Ectodermal cell (in vitro differentiated cells): Measurements from ENCODE around the gene GOLGA5.

ENCODE experiments used
- H3K27ac ChIP-seq: 2 replicates; pipeline ENCODE4 v1.7.0; 2013; ENCODE audit warnings: mild to moderate bottlenecking, low read depth, low read length; ENCODE audit not compliant: insufficient read depth, poor library complexity, severe bottlenecking
- H3K27me3 ChIP-seq: 2 replicates; pipeline ENCODE4 v1.7.0; 2013; ENCODE audit warnings: mild to moderate bottlenecking, low read length; ENCODE audit not compliant: insufficient read depth, control insufficient read depth, poor library complexity, severe bottlenecking
- H3K36me3 ChIP-seq: one replicate; pipeline ENCODE4 v1.7.0; 2013; ENCODE audit warnings: low read length; ENCODE audit not compliant: control insufficient read depth, insufficient read depth
- H3K4me1 ChIP-seq: one replicate; pipeline ENCODE4 v1.7.0; 2013; ENCODE audit warnings: low read length; ENCODE audit not compliant: control insufficient read depth, insufficient read depth
- H3K4me3 ChIP-seq: 2 replicates; pipeline ENCODE4 v1.7.0; 2013; ENCODE audit warnings: low read depth, low read length, control low read depth; ENCODE audit not compliant: insufficient read depth
- H3K9me3 ChIP-seq: 2 replicates; pipeline ENCODE4 v1.7.0; 2013; ENCODE audit warnings: mild to moderate bottlenecking, low read length, moderate library complexity; ENCODE audit not compliant: control insufficient read depth
- WGBS, 2 experiments: methylation state at CpG; one replicate each; pipeline ENCODE4 v1.1.7; 2013; ENCODE audit warnings: missing lambda C conversion rate in 2 of 2; 5-methylcytosine and 5-hydroxymethylcytosine counted together

GOLGA5 gene

GRCh38 chr14:92880351-92880750 is 86.2 kb downstream of the GOLGA5 start:
- H3K4me1 ChIP-seq: no peaks in the 10 kb centered on the region
- no peaks in the 10 kb centered on the region for H3K27me3 ChIP-seq
- no peak overlapping the region for H3K27ac ChIP-seq
- H3K9me3 ChIP-seq: no peaks in the 10 kb centered on the region
- 88 to 90% methylated on average over 7 of the region's 7 CpGs for WGBS, 2 experiments
- no peaks in the 10 kb centered on the region for H3K36me3 ChIP-seq
- H3K4me3 ChIP-seq: no peak overlapping the region

- no peaks in the 10 kb centered on the region for H3K36me3 ChIP-seq
- H3K27me3 ChIP-seq: no peaks in the 10 kb centered on the region
- no peaks in the 10 kb centered on the region for H3K9me3 ChIP-seq
- no peaks in the 10 kb centered on the region for H3K4me1 ChIP-seq
- no peak overlapping the region for H3K4me3 ChIP-seq
- no peak overlapping the region for H3K27ac ChIP-seq
- 32 to 40% methylated on average over 12 of the region's 12 CpGs for WGBS, 2 experiments
Measured at GRCh38 chr14:92880851-92881250, 86.7 kb downstream of the GOLGA5 start.

GRCh38 chr14:92883066-92883465 is 89.0 kb downstream of the GOLGA5 start:
- Histone ChIP-seq H3K27ac (no peak overlapping the region), H3K9me3 (no peaks in the 10 kb centered on the region), H3K4me3 (no peak overlapping the region), H3K36me3 (no peaks in the 10 kb centered on the region), H3K4me1 (no peaks in the 10 kb centered on the region), H3K27me3 (no peaks in the 10 kb centered on the region)
- 89 to 92% methylated on average over 5 of the region's 5 CpGs for WGBS, 2 experiments

GRCh38 chr14:92884410-92884809 is 90.3 kb downstream of the GOLGA5 start:
- Histone ChIP-seq H3K27ac (no peak overlapping the region), H3K4me1 (no peaks in the 10 kb centered on the region), H3K36me3 (no peaks in the 10 kb centered on the region), H3K27me3 (no peaks in the 10 kb centered on the region), H3K9me3 (no peaks in the 10 kb centered on the region), H3K4me3 (no peak overlapping the region)
- 88 to 96% methylated on average over 3 of the region's 3 CpGs for WGBS, 2 experiments

- Histone ChIP-seq H3K4me3 (no peak overlapping the region), H3K4me1 (no peaks in the 10 kb centered on the region), H3K27me3 (no peaks in the 10 kb centered on the region), H3K27ac (no peak overlapping the region), H3K36me3 (no peaks in the 10 kb centered on the region), H3K9me3 (no peaks in the 10 kb centered on the region)
- WGBS, 2 experiments: 91 to 93% methylated on average over 8 of the region's 8 CpGs
Measured at GRCh38 chr14:92885279-92886061, 91.4 kb downstream of the GOLGA5 start.

GRCh38 chr14:92886337-92886736 is 92.2 kb downstream of the GOLGA5 start:
- no peaks in the 10 kb centered on the region for H3K9me3 ChIP-seq
- H3K4me1 ChIP-seq: no peaks in the 10 kb centered on the region
- no peak overlapping the region for H3K4me3 ChIP-seq
- no peaks in the 10 kb centered on the region for H3K27me3 ChIP-seq
- WGBS, 2 experiments: 82 to 83% methylated on average over 11 of the region's 11 CpGs
- H3K27ac ChIP-seq: no peak overlapping the region
- no peaks in the 10 kb centered on the region for H3K36me3 ChIP-seq

GRCh38 chr14:92887157-92887556 is 93.1 kb downstream of the GOLGA5 start:
- H3K27ac ChIP-seq: no peak overlapping the region
- H3K4me1 ChIP-seq: no peaks in the 10 kb centered on the region
- no peaks in the 10 kb centered on the region for H3K9me3 ChIP-seq
- H3K27me3 ChIP-seq: no peaks in the 10 kb centered on the region
- no peak overlapping the region for H3K4me3 ChIP-seq
- WGBS, 2 experiments: 90 to 92% methylated on average over 1 of the region's 1 CpG
- no peaks in the 10 kb centered on the region for H3K36me3 ChIP-seq

GRCh38 chr14:92888896-92889295 is 94.8 kb downstream of the GOLGA5 start:
- Histone ChIP-seq H3K36me3 (no peaks in the 10 kb centered on the region), H3K27ac (no peak overlapping the region), H3K4me3 (no peak overlapping the region), H3K27me3 (no peaks in the 10 kb centered on the region), H3K4me1 (no peaks in the 10 kb centered on the region), H3K9me3 (peaks cover 3% of the 10 kb centered on the region)
